Epidermal melanocyte (primary cell): Measurements from ENCODE around the gene HCK.
"Not testable (repeated sequence)": the region's sequence is repeated elsewhere in the genome, so short reads cannot be mapped to it uniquely, and the experiment has no call there.

ENCODE experiments used
- DNase-seq: peaks from one replicate; pipeline ENCODE4 v3.0.0; 2011; ENCODE audit warnings: low spot score; ENCODE audit not compliant: insufficient read length

Gene HCK

DNA sequence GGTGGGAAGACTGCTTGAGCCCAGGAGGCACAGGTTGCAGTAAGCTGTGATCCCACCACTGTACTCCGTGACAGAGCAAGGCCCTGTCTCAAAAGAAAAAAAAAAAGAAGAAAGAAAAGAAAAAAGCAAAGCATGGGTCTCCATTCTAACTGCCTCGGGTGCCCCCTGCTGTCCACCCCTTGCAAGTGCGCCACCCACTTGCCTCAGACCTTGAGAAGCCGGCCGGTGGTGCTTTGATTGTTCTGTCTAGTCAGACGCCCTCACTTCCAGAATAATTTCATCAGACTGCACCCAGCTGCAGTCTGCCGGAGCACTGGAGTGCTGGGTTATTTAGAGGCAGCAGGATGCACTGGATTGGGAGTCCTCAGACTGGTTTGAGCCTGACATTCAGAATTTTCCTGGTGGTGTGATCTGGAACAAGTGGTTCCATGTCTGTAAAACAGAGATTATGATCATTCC, 39.9 kb downstream of the HCK start:
- DNase-seq: peak; percentile 64

DNA sequence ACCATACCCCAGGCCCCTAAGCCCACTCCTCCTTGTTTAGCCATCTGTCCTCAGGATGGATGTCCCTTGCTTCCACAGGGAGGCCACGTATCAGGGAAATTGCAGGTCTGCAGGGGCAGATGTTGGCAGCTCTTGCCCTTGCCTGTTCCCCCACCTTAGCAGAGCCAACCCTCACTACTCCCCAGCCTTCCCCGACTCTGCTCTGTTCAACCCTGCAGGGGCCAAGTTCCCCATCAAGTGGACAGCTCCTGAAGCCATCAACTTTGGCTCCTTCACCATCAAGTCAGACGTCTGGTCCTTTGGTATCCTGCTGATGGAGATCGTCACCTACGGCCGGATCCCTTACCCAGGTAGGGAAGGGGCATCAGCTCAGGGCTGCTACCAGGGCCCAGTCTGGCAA, 46.7 kb downstream of the HCK start:
- DNase-seq: no peak

GRCh38 chr20:32108814-32109391, 56.9 kb downstream of the HCK start:
- no peak for DNase-seq

- DNase-seq: peak; percentile 94
These were observed 57.5 kb downstream of the HCK start, which contains the start of gene TM9SF4 for GRCh38 chr20:32109392-32110172. TSS of gene TM9SF4 (plus strand) at chr20:32109714. CDS start at chr20:32109741, 27 bp downstream.

- DNase-seq: no peak
These were observed 58.2 kb downstream of the HCK start for GRCh38 chr20:32110173-32110704.

GRCh38 chr20:32110727-32111126, 58.7 kb downstream of the HCK start:
- no peak for DNase-seq

- DNase-seq: no peak
These were observed 59.2 kb downstream of the HCK start for GRCh38 chr20:32111156-32111686.

GRCh38 chr20:32111753-32112152, 59.7 kb downstream of the HCK start:
- no peak for DNase-seq

DNA sequence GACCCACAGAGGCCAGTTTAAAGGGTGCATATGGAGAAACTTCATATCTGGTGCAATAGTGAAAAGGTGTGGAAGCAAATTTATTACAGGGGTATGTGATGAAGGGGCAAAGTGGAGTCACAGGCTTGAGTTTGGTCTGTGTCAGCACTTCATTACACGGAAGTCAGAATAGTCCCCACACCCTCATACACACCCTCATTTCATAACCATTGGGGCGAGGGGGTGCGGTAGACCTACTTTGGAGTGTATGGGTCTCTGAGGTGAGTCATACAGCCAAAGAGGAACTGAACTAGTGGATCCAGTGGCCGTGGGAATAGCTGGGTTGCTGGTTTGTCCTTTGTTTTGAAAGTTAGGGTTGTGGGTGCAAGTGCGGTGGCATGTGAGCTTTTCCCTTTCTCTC, 60.8 kb downstream of the HCK start:
- DNase-seq: no peak

GRCh38 chr20:32113591-32114260, 61.7 kb downstream of the HCK start:
- DNase-seq: no peak

- DNase-seq: no peak
These were observed 62.4 kb downstream of the HCK start for GRCh38 chr20:32114305-32114960.

DNA sequence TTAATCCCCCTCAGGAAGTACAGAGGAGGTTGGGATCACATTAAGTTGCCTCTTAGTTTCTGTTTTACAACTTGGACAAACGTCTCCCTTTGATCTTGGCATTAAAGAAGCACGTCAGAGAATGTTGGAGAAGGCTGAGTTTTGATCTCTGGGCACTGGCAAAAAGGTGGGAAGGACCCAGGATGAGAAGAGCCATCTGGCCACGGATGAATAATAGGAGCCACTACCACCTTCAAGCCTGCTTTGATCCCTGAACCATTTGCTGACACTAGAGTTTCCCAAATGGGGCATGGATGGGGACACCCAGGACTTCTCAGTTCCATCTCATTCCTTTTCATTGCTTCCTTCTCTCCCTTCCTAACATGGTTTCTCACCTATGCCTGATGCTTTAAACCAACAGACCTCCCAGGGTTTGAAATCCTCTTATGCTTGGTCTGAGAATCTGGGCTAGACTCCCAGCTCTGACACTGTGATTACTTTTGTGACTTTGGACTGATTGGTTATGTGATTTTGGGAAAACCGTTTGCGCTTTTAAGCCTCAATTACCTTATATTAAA, 63.2 kb downstream of the HCK start:
- DNase-seq: no peak

GRCh38 chr20:32116079-32116521, 64.1 kb downstream of the HCK start:
- DNase-seq: no peak

DNA sequence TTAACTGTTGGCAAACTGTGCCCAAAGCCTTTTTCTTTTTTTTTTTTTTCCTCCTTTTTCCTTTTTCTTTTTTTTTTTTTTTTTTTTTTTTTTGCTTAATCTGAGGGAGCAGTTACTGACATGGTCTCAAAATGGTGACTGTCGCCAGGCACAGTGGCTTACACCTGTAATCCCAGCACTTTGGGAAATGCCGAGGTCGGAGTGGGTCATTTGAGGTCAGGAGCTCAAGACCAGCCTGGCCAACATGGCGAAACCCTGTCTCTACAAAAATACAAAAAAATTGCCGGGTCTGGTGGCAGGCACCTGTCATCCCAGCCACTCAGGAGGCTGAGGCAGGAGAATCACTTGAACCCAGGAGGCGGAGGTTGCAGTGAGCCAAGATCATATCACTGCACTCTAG, 64.8 kb downstream of the HCK start:
- not testable (repeated sequence) for DNase-seq

GRCh38 chr20:32118427-32118826, 66.4 kb downstream of the HCK start:
- DNase-seq: not testable (repeated sequence)

- no peak for DNase-seq
These were observed 67.7 kb downstream of the HCK start for GRCh38 chr20:32119734-32120133.

GRCh38 chr20:32121908-32122307, 69.9 kb downstream of the HCK start:
- DNase-seq: not testable (repeated sequence)

DNA sequence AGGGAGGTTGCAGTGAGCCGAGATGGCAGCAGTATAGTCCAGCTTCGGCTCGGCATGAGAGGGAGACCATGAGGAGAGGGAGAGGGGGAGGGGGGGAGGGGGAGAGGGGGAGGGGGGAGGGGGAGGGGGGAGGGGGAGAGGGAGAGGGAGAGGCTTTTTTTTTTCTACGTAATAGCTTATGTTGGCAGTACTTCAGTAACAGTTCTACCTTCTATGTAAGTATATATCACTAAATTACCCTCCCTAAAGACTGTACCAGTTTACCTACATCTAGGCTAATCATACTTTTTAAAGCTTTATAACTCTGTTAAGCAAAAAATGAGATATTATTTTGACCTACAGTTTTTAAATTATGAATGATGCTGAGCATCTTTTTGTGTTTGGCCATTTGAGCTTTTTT, 71.0 kb downstream of the HCK start:
- no peak for DNase-seq

DNA sequence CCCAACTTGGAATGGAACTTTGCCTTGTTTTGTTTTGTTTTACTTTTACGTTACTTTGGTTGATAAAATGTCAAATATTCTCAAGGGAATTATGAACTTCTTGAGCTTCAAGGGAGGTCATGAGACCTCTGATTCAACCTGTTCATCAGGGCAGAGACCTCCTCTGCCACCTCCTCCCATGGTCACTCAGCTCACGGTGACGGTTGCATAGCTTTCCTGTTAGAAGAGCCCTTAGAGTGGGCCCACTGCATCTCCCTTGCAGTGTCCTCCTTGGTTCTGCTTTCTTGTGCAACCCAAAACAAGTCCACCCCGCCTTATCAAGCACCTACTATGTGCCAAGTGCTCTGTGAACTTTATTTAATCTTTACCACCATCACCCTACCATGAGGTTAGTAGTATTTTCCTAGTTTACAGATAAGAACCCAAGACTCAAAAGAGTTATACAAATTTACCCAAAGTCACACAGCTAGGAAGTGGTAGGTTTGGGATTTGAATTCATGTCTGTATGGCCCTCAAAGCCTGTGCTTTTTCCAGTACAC, 72.9 kb downstream of the HCK start:
- no peak for DNase-seq

GRCh38 chr20:32125506-32125905, 73.5 kb downstream of the HCK start:
- DNase-seq: no peak

- DNase-seq: no peak
These were observed 74.9 kb downstream of the HCK start for GRCh38 chr20:32126919-32127318.
